ENCODE results near the gene LRRC36. TPM values are rescaled to one million over a fixed set of nuclear protein-coding genes. Genes with fewer than 3 reads are reported as not detected.

The LRRC36 gene
- total and polyA plus RNA-seq, 2 donors from 2014 or later = 2.6 to 3.1 TPM

- TF ChIP-seq CTCF (IDR thresholded peaks at IDR 0.05; ENCODE audit: borderline replicate concordance, extremely low read depth, insufficient read depth) = no peak
- Histone ChIP-seq H3K27ac (ENCODE audit: low read depth in 2 of 2, low read length in 2 of 2) (no peak overlapping the region), H3K36me3 (ENCODE audit: control insufficient read depth in 2 of 3, insufficient read depth in 3 of 3, low read length in 3 of 3) (no peaks in the 10 kb centered on the region), H3K9me3 (ENCODE audit: control insufficient read depth in 2 of 3, insufficient read depth in 1 of 3, low read length in 3 of 3) (no peaks in the 10 kb centered on the region), H3K4me1 (ENCODE audit: control insufficient read depth in 2 of 3, insufficient read depth in 2 of 3, low read depth in 1 of 3, low read length in 3 of 3) (peaks cover 0 to 11% (median 0%) of the 10 kb centered on the region in 3 donors), H3K4me3 (ENCODE audit: low read length in 3 of 3) (no peak overlapping the region), H3K9ac (ENCODE audit: low read length in 3 of 3) (no peak overlapping the region), H3K27me3 (ENCODE audit: control insufficient read depth, insufficient read depth, low read length) (no peaks in the 10 kb centered on the region)
- intact Hi-C loops (cut with DNase I) = no loop called here
- FAIRE-seq (no peak), DNase-seq (peak in 1 of 5 donors; percentile 21)
These were observed 62.0 kb downstream of the LRRC36 start for GRCh38 chr16:67388591-67388990.

- no peak for TF ChIP-seq CTCF (IDR thresholded peaks at IDR 0.05; ENCODE audit: borderline replicate concordance, extremely low read depth, insufficient read depth)
- Histone ChIP-seq H3K4me3 (ENCODE audit: low read length in 3 of 3) (no peak overlapping the region), H3K36me3 (ENCODE audit: control insufficient read depth in 2 of 3, insufficient read depth in 3 of 3, low read length in 3 of 3) (no peaks in the 10 kb centered on the region), H3K4me1 (ENCODE audit: control insufficient read depth in 2 of 3, insufficient read depth in 2 of 3, low read depth in 1 of 3, low read length in 3 of 3) (peaks cover 0 to 16% (median 0%) of the 10 kb centered on the region in 3 donors), H3K9ac (ENCODE audit: low read length in 3 of 3) (no peak overlapping the region), H3K27ac (ENCODE audit: low read depth in 2 of 2, low read length in 2 of 2) (no peak overlapping the region), H3K27me3 (ENCODE audit: control insufficient read depth, insufficient read depth, low read length) (no peaks in the 10 kb centered on the region), H3K9me3 (ENCODE audit: control insufficient read depth in 2 of 3, insufficient read depth in 1 of 3, low read length in 3 of 3) (no peaks in the 10 kb centered on the region)
- no peak for DNase-seq
- no peak for FAIRE-seq
- intact Hi-C loops (cut with DNase I) = no loop called here
These were observed 63.5 kb downstream of the LRRC36 start for GRCh38 chr16:67389911-67390815.

DNA sequence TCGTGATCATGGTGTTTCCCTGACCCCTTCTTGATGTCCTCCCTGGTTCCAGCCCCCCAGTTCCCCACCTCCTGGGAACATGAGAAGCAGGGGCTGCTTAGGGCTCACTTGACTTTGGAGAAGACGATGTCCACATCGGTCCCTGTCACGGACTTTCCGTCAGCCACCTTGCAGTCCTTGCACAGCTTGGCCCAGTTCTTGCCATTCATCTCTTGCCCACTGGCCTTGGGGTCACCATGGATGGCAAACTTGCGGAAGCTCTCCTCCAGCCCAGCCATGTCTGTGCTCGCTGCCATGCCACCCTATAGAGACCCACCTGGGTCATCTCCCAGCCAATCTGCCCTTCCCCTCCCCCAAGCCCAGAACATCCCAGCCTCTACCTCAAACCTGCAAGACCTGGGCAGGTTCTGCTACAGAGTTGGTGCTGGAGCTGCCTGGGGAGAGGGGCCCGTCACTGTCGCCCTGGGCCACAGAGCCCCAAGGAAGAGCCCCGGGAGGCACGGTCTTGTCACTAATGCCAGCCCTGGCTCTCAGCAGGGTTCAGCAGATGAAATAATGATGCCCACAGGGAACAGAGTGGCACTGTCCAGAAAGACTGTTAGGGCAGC, 64.3 kb downstream of the LRRC36 start:
- no peaks in the 10 kb centered on the region for H3K9me3 ChIP-seq (ENCODE audit: control insufficient read depth in 2 of 3, insufficient read depth in 1 of 3, low read length in 3 of 3)
- peaks cover 0 to 18% (median 0%) of the 10 kb centered on the region in 3 donors for H3K4me1 ChIP-seq (ENCODE audit: control insufficient read depth in 2 of 3, insufficient read depth in 2 of 3, low read depth in 1 of 3, low read length in 3 of 3)
- TF ChIP-seq CTCF (IDR thresholded peaks at IDR 0.05; ENCODE audit: borderline replicate concordance, extremely low read depth, insufficient read depth) = no peak
- DNase-seq (no peak), FAIRE-seq (no peak)
- no peak overlapping the region for H3K4me3 ChIP-seq (ENCODE audit: low read length in 3 of 3)
- no peaks in the 10 kb centered on the region for H3K27me3 ChIP-seq (ENCODE audit: control insufficient read depth, insufficient read depth, low read length)
- no peaks in the 10 kb centered on the region for H3K36me3 ChIP-seq (ENCODE audit: control insufficient read depth in 2 of 3, insufficient read depth in 3 of 3, low read length in 3 of 3)
- no peak overlapping the region for H3K9ac ChIP-seq (ENCODE audit: low read length in 3 of 3)
- H3K27ac ChIP-seq (ENCODE audit: low read depth in 2 of 2, low read length in 2 of 2) = no peak overlapping the region
- intact Hi-C loops (cut with DNase I) = no loop called here

Data from kidney (tissue), 14 donors.